A673 (cell line): ENCODE data around the gene GLI2.

Source experiments
- CTCF ChIP-seq: fragments of 300-800, 200-600 bp; sonication (generic); conservative IDR thresholded peaks from 2 replicates; pipeline ENCODE4 v1.5.1; 2017; ENCODE audit warnings: low read depth, mild to moderate bottlenecking, antibody characterized with exemption, low read length, moderate library complexity, mixed read lengths
- EZH2 ChIP-seq: fragments of 200-600 bp; sonication (generic); IDR thresholded peaks from 2 replicates; pipeline ENCODE4 v1.6.1; 2017; ENCODE audit warnings: borderline replicate concordance, low read depth, mild to moderate bottlenecking, mixed read lengths, antibody characterized with exemption, low read length; ENCODE audit not compliant: poor library complexity, severe bottlenecking

DNA sequence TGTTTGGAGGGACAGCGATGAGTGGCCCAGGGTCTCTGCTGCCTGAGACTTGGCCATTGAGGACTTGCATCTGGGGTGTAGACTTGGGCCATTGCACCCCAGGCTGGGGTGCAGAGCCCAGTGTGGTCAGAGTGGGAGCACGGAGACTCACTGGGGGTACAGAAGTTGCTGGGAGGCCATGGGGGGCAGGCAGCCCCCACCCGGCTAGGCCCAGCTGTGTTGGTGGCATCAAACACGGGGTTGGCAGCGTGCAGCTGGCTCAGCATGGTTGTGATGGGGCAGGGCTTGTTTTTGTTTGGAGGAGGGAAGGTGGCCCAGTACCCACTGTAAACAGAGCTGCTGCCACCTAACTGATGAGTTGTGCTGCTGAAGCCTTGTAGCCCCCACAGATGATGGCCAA is 42.1 kb downstream of the GLI2 start:
- TF ChIP-seq CTCF (no peak), EZH2 (no peak)
